Mesodermal cell (in vitro differentiated cells): Measurements from ENCODE around the gene PAOX.
A peak's percentile ranks its signal among the peaks of the same experiment; 100 is the strongest.

ENCODE experiments used
- H3K27ac ChIP-seq: 2 replicates; pipeline ENCODE4 v1.7.0; 2013; ENCODE audit warnings: mild to moderate bottlenecking, low read depth, low read length, moderate library complexity; ENCODE audit not compliant: severe bottlenecking
- H3K36me3 ChIP-seq: 2 replicates; pipeline ENCODE4 v1.7.1; 2013; ENCODE audit warnings: mild to moderate bottlenecking, low read length, moderate library complexity; ENCODE audit not compliant: control insufficient read depth, insufficient read depth
- H3K4me1 ChIP-seq: one replicate; pipeline ENCODE4 v1.7.1; 2013; ENCODE audit warnings: mild to moderate bottlenecking, low read length; ENCODE audit not compliant: insufficient read depth, control insufficient read depth, poor library complexity, severe bottlenecking
- H3K4me3 ChIP-seq: 2 replicates; pipeline ENCODE4 v1.7.0; 2013; ENCODE audit warnings: low read length, control low read depth, mild to moderate bottlenecking; ENCODE audit not compliant: insufficient read depth, poor library complexity, severe bottlenecking; ENCODE audit errors: extremely low read depth
- H3K9me3 ChIP-seq: 2 replicates; pipeline ENCODE4 v1.7.1; 2013; ENCODE audit warnings: mild to moderate bottlenecking, low read length, moderate library complexity; ENCODE audit not compliant: control insufficient read depth
- WGBS, 2 experiments: methylation state at CpG; one replicate each; pipeline ENCODE4 v1.1.5; 2013; ENCODE audit warnings: missing lambda C conversion rate in 2 of 2; ENCODE audit not compliant: insufficient coverage in 2 of 2; 5-methylcytosine and 5-hydroxymethylcytosine counted together

Gene PAOX

GRCh38 chr10:133350283-133350949 is 28.6 kb upstream of the PAOX start:
- 85% methylated on average over 11 to 12 of the region's 12 CpGs for WGBS, 2 experiments
- no peak overlapping the region for H3K4me3 ChIP-seq
- no peaks in the 10 kb centered on the region for H3K4me1 ChIP-seq
- H3K9me3 ChIP-seq = no peaks in the 10 kb centered on the region
- H3K27ac ChIP-seq = no peak overlapping the region
- peaks cover 9% of the 10 kb centered on the region for H3K36me3 ChIP-seq

GRCh38 chr10:133350950-133351329 is 28.1 kb upstream of the PAOX start:
- no peak overlapping the region for H3K4me3 ChIP-seq
- no peak overlapping the region for H3K27ac ChIP-seq
- peaks cover under 1% of the 10 kb centered on the region for H3K4me1 ChIP-seq
- whole genome bisulfite sequencing, 2 experiments = 64 to 67% methylated on average over 9 of the region's 13 CpGs
- peaks cover 14% of the 10 kb centered on the region for H3K36me3 ChIP-seq
- no peaks in the 10 kb centered on the region for H3K9me3 ChIP-seq

- Histone ChIP-seq H3K4me3 (no peak overlapping the region), H3K4me1 (peaks cover 5% of the 10 kb centered on the region), H3K27ac (no peak overlapping the region), H3K36me3 (peaks cover 18% of the 10 kb centered on the region), H3K9me3 (no peaks in the 10 kb centered on the region)
- 68 to 69% methylated on average over 21 of the region's 24 CpGs for WGBS, 2 experiments
Observed at GRCh38 chr10:133351408-133352318, 27.4 kb upstream of the PAOX start.

- peaks cover 5% of the 10 kb centered on the region for H3K4me1 ChIP-seq
- H3K36me3 ChIP-seq = peaks cover 18% of the 10 kb centered on the region
- H3K9me3 ChIP-seq = no peaks in the 10 kb centered on the region
- WGBS, 2 experiments = 81 to 91% methylated on average over 15 to 16 of the region's 16 CpGs
- H3K27ac ChIP-seq = no peak overlapping the region
- no peak overlapping the region for H3K4me3 ChIP-seq
Observed at GRCh38 chr10:133353202-133353959, 25.7 kb upstream of the PAOX start.

GRCh38 chr10:133353988-133354605 is 25.0 kb upstream of the PAOX start:
- Histone ChIP-seq H3K4me3 (no peak overlapping the region), H3K36me3 (peaks cover 18% of the 10 kb centered on the region), H3K27ac (no peak overlapping the region), H3K9me3 (no peaks in the 10 kb centered on the region), H3K4me1 (peaks cover 5% of the 10 kb centered on the region)
- WGBS, 2 experiments = 90 to 91% methylated on average over 11 to 15 of the region's 16 CpGs

- Histone ChIP-seq H3K4me3 (no peak overlapping the region), H3K9me3 (no peaks in the 10 kb centered on the region), H3K27ac (no peak overlapping the region), H3K4me1 (peaks cover 5% of the 10 kb centered on the region), H3K36me3 (peaks cover 18% of the 10 kb centered on the region)
- 95 to 97% methylated on average over 14 of the region's 14 CpGs for WGBS, 2 experiments
Observed at GRCh38 chr10:133354672-133355240, 24.3 kb upstream of the PAOX start.

GRCh38 chr10:133355266-133355665 is 23.8 kb upstream of the PAOX start:
- Histone ChIP-seq H3K27ac (no peak overlapping the region), H3K4me1 (peaks cover 5% of the 10 kb centered on the region), H3K4me3 (no peak overlapping the region), H3K9me3 (no peaks in the 10 kb centered on the region), H3K36me3 (peaks cover 18% of the 10 kb centered on the region)
- 92 to 100% methylated on average over 4 of the region's 6 CpGs for WGBS, 2 experiments

GRCh38 chr10:133355991-133356390 is 23.1 kb upstream of the PAOX start:
- Histone ChIP-seq H3K4me1 (peaks cover 5% of the 10 kb centered on the region), H3K9me3 (no peaks in the 10 kb centered on the region), H3K27ac (no peak overlapping the region), H3K4me3 (no peak overlapping the region), H3K36me3 (peaks cover 18% of the 10 kb centered on the region)
- 88 to 100% methylated on average over 3 of the region's 3 CpGs for WGBS, 2 experiments

GRCh38 chr10:133356549-133357284 is 22.3 kb upstream of the PAOX start:
- Histone ChIP-seq H3K4me1 (peaks cover 5% of the 10 kb centered on the region), H3K27ac (no peak overlapping the region), H3K9me3 (no peaks in the 10 kb centered on the region), H3K4me3 (peak overlapping the region; percentile 68), H3K36me3 (peaks cover 23% of the 10 kb centered on the region)
- 38 to 39% methylated on average over 24 to 25 of the region's 27 CpGs for WGBS, 2 experiments
